NCI-H1417 (cell line): ENCODE data around the gene ARMC5.
A peak's percentile ranks its signal among the peaks of the same experiment; 100 is the strongest.
"Not testable (repeated sequence)": the region's sequence is repeated elsewhere in the genome, so short reads cannot be mapped to it uniquely, and the experiment has no call there.

ENCODE experiments used
- DNase-seq, 3 experiments: peaks; one replicate each; lab custom pipeline; 2025; lab: John Stamatoyannopoulos, UW

ARMC5 gene

DNA sequence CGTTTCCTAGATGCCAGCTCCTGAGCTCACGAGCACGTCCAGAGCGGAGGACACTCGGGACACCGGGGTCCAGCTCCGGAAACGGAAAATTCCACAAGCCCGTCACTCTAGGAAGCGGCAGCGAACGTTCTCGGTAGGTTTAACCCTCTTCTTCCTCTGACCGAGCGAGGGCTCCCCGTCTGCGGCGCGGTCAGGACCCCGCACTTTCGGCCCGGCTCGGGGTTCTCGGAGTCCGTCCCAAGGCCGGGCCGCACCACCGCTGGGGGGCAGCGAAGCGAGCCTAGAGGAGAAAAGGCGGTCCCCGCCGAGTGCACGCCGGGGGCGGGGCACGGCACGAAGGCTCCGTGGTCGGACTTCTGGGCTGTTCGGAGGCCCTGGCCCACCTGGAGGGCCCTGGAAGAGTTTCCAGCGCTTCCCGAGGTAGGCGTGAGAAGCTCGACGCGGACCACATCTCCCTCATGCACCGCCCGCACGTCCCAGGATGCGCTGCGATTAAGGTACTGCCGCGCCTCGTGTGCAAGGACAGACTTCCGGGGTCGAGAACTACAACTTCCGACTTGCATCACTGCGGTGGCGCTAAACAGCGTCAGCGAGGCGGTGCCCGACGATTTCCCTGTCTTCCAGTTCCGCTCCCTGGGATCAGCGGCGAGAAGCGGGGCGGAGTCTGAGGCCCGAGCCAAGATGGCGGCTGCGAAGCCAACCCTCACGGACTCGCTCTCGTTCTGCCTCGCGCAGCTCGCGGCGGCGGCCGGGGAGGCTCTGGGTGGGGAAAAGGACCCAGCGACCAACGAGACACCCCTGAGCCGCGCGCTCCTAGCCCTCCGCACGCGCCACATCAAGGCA, at the start of gene ARMC5:
ARMC5 (plus strand) TSS at position 658 of the 843 bp plus-strand sequence; CDS start at position 682, 24 bp downstream.
- peak; percentile 88 to 98 (median 96) for DNase-seq

GRCh38 chr16:31410082-31410481, 49.2 kb upstream of the ARMC5 start:
- DNase-seq, result no peak

DNA sequence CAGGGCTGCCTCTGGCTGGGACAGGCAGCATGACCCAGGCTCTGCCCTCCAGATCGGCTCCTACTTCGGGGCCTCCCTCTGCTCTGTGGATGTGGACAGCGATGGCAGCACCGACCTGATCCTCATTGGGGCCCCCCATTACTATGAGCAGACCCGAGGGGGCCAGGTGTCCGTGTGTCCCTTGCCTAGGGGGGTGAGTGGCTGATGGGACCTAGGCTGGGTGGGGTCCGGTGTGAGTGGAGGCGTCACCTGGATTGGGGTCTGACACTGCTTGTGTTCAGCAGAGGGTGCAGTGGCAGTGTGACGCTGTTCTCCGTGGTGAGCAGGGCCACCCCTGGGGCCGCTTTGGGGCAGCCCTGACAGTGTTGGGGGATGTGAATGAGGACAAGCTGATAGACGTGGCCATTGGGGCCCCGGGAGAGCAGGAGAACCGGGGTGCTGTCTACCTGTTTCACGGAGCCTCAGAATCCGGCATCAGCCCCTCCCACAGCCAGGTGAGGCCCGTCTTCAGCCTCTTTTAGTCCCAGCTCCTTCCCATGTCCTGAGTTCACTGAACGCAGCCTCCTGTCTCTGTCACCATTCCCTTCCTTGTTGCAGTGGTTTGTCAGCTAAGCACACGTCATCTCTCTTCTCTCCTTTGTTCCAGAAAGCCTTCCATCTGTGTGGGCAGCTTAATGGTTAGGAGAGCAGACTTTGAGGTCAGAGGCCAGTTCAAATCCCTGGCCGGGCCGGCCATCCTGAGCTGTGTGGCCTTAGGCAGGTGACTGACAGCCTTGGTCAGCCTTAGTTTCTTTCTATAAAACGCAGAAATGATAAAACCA, 48.1 kb upstream of the ARMC5 start:
- no peak for DNase-seq

DNA sequence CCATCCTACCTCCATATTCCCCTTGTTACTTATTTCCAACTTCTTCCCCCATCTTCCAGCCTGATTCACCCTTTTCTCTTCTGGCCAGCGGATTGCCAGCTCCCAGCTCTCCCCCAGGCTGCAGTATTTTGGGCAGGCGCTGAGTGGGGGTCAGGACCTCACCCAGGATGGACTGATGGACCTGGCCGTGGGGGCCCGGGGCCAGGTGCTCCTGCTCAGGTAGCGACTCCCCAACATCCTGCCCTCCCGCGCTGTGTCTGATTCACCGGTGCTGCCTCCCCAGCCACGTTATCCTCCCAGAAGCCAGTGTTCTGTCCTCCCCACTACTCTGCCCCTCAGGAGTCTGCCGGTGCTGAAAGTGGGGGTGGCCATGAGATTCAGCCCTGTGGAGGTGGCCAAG, 46.6 kb upstream of the ARMC5 start:
- no peak for DNase-seq

DNA sequence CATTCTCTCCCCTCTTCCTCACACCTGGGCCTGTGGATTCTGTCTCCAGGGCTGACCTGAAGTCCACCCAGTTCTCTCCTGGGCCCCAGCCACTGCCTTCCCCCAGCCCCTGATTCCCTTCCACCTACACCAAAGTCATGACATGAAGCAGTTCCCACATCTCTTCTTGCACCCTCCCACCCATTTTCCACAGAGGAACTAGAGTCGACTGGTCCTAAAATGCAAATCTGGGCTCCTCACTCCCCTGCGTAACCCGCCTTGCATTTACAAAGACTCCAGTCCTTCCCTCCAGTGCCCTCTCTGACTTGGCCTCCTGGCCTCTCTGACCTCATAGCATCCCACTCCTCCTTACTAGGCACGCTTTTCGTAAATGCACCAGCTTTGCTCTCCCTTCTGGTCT, 45.9 kb upstream of the ARMC5 start:
- DNase-seq, result no peak

GRCh38 chr16:31413943-31414342, 45.4 kb upstream of the ARMC5 start:
- DNase-seq, result no peak

DNA sequence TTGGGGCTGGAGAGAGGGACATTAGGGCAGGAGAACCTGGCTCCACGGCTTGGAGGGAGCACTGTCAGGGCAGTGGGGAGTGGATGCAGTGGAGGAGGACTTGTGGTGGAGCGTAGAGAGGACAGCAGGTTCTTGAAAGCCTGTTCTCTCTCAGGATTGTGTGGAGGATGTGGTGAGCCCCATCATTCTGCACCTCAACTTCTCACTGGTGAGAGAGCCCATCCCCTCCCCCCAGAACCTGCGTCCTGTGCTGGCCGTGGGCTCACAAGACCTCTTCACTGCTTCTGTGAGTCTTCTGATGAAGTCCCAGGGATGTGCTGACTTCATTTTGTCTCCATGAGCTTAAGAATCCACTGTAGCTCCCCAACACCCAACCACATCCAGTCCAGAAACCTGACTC, 44.6 kb upstream of the ARMC5 start:
- DNase-seq, result no peak

DNA sequence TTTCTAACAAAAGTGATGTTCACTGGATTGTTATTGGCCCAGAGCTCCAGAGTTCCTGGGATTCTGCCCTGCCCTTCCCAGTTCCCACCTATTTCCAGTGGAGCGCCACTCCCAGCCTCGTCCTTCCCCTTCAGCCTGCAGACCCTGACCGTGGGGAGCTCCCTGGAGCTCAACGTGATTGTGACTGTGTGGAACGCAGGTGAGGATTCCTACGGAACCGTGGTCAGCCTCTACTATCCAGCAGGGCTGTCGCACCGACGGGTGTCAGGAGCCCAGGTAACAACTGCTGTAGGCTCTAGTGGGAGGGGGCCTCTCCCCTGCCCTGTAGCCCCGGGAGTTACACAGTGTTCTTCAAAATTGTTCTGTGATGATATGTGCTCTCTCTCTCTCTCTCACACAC, 42.9 kb upstream of the ARMC5 start:
- DNase-seq, result no peak

GRCh38 chr16:31417036-31417435, 42.3 kb upstream of the ARMC5 start:
- not testable (repeated sequence) for DNase-seq

GRCh38 chr16:31417916-31418315, 41.4 kb upstream of the ARMC5 start:
- DNase-seq, result no peak

GRCh38 chr16:31420037-31420436, 39.3 kb upstream of the ARMC5 start:
- no peak for DNase-seq

GRCh38 chr16:31421587-31421986, 37.7 kb upstream of the ARMC5 start:
- DNase-seq, result no peak

- DNase-seq, result no peak
Observed at GRCh38 chr16:31423241-31423640, 36.1 kb upstream of the ARMC5 start.

GRCh38 chr16:31423801-31424200, 35.5 kb upstream of the ARMC5 start:
- no peak for DNase-seq

DNA sequence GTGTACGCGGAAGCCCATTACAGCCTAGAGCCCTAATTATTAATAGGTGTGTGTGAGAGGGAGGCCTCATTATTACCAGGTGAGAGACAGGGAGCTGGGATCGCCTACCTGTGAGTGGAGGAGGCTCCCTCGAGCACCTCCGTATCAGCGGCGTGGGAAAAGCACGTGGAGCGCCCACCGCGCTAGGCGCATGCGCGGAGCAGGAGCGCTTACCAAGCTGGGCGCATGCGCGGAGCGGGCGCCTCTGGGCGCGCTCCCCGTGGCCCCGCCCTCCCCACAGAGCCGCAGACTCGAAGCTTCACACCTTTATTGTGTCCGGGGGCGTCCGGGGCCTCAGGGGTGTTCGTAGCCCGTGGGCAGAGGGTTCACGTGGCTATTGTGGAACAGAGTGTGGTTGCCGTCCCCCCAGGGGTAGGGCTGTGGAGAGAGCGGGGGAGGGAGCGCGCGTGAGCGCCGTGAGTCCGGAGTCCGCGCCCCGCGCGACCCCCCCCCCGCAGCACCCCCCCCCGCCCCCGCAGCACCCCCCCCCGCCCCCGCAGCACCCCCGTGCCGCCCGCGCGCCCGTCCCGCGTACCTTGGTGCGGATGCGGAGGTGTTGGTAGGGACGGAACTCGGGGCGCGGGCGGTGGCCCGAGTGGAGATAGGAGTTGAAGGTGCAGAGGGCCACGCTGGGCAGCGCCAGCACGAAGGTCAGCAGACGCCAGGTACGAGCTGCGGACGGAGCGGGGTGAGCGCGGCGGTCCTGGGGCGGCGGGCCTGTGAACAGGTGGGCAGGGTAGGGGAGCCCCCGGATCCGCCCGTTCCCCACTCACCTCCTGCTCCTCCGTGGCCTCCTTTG, 31.6 kb upstream of the ARMC5 start:
- peak in 2 of 3 experiments; percentile 53 to 80 for DNase-seq

GRCh38 chr16:31428279-31428597, 31.1 kb upstream of the ARMC5 start, which contains the start of gene COX6A2:
Gene COX6A2 (minus strand): TSS chr16:31428360. CDS start chr16:31428325, 35 bp downstream.
- DNase-seq, result peak in 1 of 3 experiments; percentile 38

GRCh38 chr16:31428638-31429247, 30.6 kb upstream of the ARMC5 start:
- DNase-seq, result no peak

- no peak for DNase-seq
Observed at GRCh38 chr16:31429314-31429713, 30.0 kb upstream of the ARMC5 start.

DNA sequence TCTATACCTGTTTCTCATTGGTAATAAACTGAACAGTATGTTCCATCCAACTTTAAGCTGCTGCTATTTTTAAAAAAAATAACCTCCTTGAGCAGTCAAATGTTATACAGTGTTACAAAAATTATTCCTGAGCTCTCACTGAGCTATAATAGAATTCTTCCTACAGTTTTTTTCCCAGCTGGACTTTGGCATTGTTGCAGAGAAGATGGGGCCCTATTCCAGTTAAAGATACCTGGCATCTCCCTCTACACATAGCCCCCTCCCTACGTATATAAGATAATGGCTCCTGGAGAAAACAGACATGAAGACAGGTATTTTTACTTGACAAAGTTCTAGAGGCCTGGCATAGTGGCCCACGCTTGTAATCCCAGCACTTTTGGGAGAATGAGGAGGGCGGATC, 29.5 kb upstream of the ARMC5 start:
- no peak for DNase-seq

GRCh38 chr16:31430380-31431052, 28.8 kb upstream of the ARMC5 start:
- peak in 1 of 3 experiments; percentile 16 for DNase-seq
